Breast epithelium (tissue), 4 donors: ENCODE data around the gene GNA12. TPM values are rescaled to one million over a fixed set of nuclear protein-coding genes. Genes with fewer than 3 reads are reported as not detected.
A peak's percentile ranks its signal among the peaks of the same experiment; 100 is the strongest.

Experiments
- DNase-seq, 2 donors: peaks; one replicate each; pipeline ENCODE4 v3.0.0-alpha.2; 2019; ENCODE audit warnings: low spot score in 2 of 2
- H3K27ac ChIP-seq, 2 donors: fragments of 200-600 bp; sonication (generic) in 1 of 2; one replicate each; pipeline ENCODE4 v1.5.1; 2016 to 2019; ENCODE audit warnings: mild to moderate bottlenecking in 1 of 2
- H3K27me3 ChIP-seq, 2 donors: fragments of 200-600 bp; sonication (generic) in 1 of 2; one replicate each; pipeline versions ENCODE4 v1.5.1 to v1.6.0; 2017 to 2019; ENCODE audit warnings: control low read depth in 1 of 2, mild to moderate bottlenecking in 1 of 2
- H3K36me3 ChIP-seq: fragments of 200-600 bp; one replicate; pipeline ENCODE4 v1.5.1; 2019
- H3K4me1 ChIP-seq, 2 donors: fragments of 200-600 bp; sonication (generic); one replicate each; pipeline ENCODE4 v1.5.1; 2016 to 2019; ENCODE audit warnings: control low read depth in 1 of 2
- H3K4me3 ChIP-seq, 3 donors: fragments of 200-600 bp; sonication (generic); 1 replicate in 2 of 3; 2 replicates in 1 of 3; pipeline ENCODE4 v1.5.1; 2016 to 2019; ENCODE audit warnings: mild to moderate bottlenecking in 3 of 3, moderate library complexity in 2 of 3
- H3K9me3 ChIP-seq, 2 donors: fragments of 200-600 bp; sonication (generic) in 1 of 2; one replicate each; pipeline ENCODE4 v1.5.1; 2016 to 2019; ENCODE audit warnings: control low read depth in 1 of 2
- POLR2A ChIP-seq: fragments of 450-650 bp; IDR thresholded peaks from one replicate; pipeline ENCODE4 v1.6.1; 2016; ENCODE audit warnings: antibody characterized with exemption, mild to moderate bottlenecking, moderate library complexity
- POLR2AphosphoS5 ChIP-seq, 3 donors: sonication (generic); formaldehyde crosslinking; IDR thresholded peaks; one replicate each; pipeline ENCODE4 v1.6.1; 2017; ENCODE audit warnings: antibody characterized with exemption in 3 of 3
- intact Hi-C: fragments of 100-400 bp; cut with DNase I; formaldehyde crosslinking; loops from one replicate; pipeline ENCODE4 v1.15.1; 2023; ENCODE audit warnings: low total_unique reads
- total RNA-seq, 3 donors: library from RNA; depleted of rRNA; stranded (reverse); fragments of >200 nt; gene quantifications; one replicate each; pipeline ENCODE4 v1.1.0, GENCODE V29; 2016
- TF ChIP-seq, protein P1 (sequence below), 3 donors: fragments of 450-650 bp; IDR thresholded peaks; one replicate each; pipeline ENCODE4 v1.5.1; 2016 to 2017; ENCODE audit warnings: antibody characterized with exemption in 3 of 3, mild to moderate bottlenecking in 3 of 3, moderate library complexity in 3 of 3

GNA12 gene
- total RNA-seq, 3 donors from 2014 or later = 11.3 to 31.4 (median 24.9) TPM

- Histone ChIP-seq H3K36me3 (no peaks in the 10 kb centered on the region), H3K4me1 (no peaks in the 10 kb centered on the region), H3K4me3 (no peak overlapping the region), H3K27ac (no peak overlapping the region), H3K9me3 (no peaks in the 10 kb centered on the region), H3K27me3 (no peaks in the 10 kb centered on the region)
- TF ChIP-seq POLR2AphosphoS5 (IDR thresholded peaks at IDR 0.05) (no peak), POLR2A (no peak)
- TF ChIP-seq, protein P1, sequence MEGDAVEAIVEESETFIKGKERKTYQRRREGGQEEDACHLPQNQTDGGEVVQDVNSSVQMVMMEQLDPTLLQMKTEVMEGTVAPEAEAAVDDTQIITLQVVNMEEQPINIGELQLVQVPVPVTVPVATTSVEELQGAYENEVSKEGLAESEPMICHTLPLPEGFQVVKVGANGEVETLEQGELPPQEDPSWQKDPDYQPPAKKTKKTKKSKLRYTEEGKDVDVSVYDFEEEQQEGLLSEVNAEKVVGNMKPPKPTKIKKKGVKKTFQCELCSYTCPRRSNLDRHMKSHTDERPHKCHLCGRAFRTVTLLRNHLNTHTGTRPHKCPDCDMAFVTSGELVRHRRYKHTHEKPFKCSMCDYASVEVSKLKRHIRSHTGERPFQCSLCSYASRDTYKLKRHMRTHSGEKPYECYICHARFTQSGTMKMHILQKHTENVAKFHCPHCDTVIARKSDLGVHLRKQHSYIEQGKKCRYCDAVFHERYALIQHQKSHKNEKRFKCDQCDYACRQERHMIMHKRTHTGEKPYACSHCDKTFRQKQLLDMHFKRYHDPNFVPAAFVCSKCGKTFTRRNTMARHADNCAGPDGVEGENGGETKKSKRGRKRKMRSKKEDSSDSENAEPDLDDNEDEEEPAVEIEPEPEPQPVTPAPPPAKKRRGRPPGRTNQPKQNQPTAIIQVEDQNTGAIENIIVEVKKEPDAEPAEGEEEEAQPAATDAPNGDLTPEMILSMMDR (IDR thresholded peaks at IDR 0.05) = no peak
- intact Hi-C loops = no loop called here
- no peak for DNase-seq
Measured at GRCh38 chr7:2782565-2782964, 61.5 kb downstream of the GNA12 start.

DNA sequence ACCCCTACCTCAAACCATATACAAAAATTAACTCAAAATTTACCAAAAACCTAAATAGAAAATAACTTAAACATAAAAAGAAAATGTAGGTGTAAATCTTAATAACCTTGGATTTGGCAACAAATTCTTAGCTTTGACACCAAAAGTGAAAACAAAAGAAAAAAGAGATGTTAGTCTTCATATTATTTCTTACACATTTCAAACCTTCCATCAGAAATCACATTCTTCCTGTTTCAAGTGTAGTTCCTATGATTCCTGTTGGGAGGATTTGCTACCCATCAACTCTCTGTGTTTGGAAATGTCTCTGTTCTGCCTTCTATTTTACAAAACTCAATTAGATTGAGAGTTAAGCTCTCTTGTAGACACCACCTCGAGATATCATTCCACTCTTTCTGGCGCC, 62.0 kb downstream of the GNA12 start:
- Histone ChIP-seq H3K36me3 (no peaks in the 10 kb centered on the region), H3K27me3 (no peaks in the 10 kb centered on the region), H3K4me1 (no peaks in the 10 kb centered on the region), H3K27ac (no peak overlapping the region), H3K4me3 (no peak overlapping the region), H3K9me3 (no peaks in the 10 kb centered on the region)
- TF ChIP-seq, protein P1 (IDR thresholded peaks at IDR 0.05) = no peak
- TF ChIP-seq POLR2AphosphoS5 (IDR thresholded peaks at IDR 0.05) = no peak
- no peak for TF ChIP-seq POLR2A
- intact Hi-C loops = no loop called here
- DNase-seq = no peak

GRCh38 chr7:2781636-2782035, 62.5 kb downstream of the GNA12 start:
- intact Hi-C loops = loop anchor here (1.0 kb wide), 1 partner anchor 21 kb away; no protein-coding TSS in a partner anchor
- H3K4me1 ChIP-seq = no peaks in the 10 kb centered on the region
- no peak for DNase-seq

GRCh38 chr7:2779051-2779450, 65.1 kb downstream of the GNA12 start:
- no peaks in the 10 kb centered on the region for H3K27me3 ChIP-seq
- no peaks in the 10 kb centered on the region for H3K4me1 ChIP-seq
- DNase-seq = no peak
- H3K27ac ChIP-seq = no peak overlapping the region
- TF ChIP-seq POLR2AphosphoS5 (IDR thresholded peaks at IDR 0.05) (no peak), POLR2A (no peak)
- TF ChIP-seq, protein P1 (IDR thresholded peaks at IDR 0.05) = no peak
- no peaks in the 10 kb centered on the region for H3K9me3 ChIP-seq
- H3K36me3 ChIP-seq = no peaks in the 10 kb centered on the region
- intact Hi-C loops = no loop called here
- H3K4me3 ChIP-seq = no peak overlapping the region

More at GRCh38 chr7:2781636-2782035, 62.5 kb downstream of the GNA12 start:
- Histone ChIP-seq H3K9me3 (no peaks in the 10 kb centered on the region), H3K36me3 (no peaks in the 10 kb centered on the region), H3K27me3 (no peaks in the 10 kb centered on the region), H3K4me3 (no peak overlapping the region), H3K27ac (no peak overlapping the region)
- TF ChIP-seq, protein P1 (IDR thresholded peaks at IDR 0.05) = no peak
- no peak for TF ChIP-seq POLR2AphosphoS5 (IDR thresholded peaks at IDR 0.05)
- no peak for TF ChIP-seq POLR2A

GRCh38 chr7:2777898-2778535, 66.1 kb downstream of the GNA12 start:
- Histone ChIP-seq H3K9me3 (no peaks in the 10 kb centered on the region), H3K27ac (peak overlapping the region; percentile 23 to 67), H3K27me3 (no peaks in the 10 kb centered on the region), H3K4me3 (no peak overlapping the region), H3K36me3 (no peaks in the 10 kb centered on the region), H3K4me1 (no peaks in the 10 kb centered on the region)
- intact Hi-C loops = no loop called here
- no peak for DNase-seq
- no peak for TF ChIP-seq POLR2A
- no peak for TF ChIP-seq POLR2AphosphoS5 (IDR thresholded peaks at IDR 0.05)
- TF ChIP-seq, protein P1 (IDR thresholded peaks at IDR 0.05) = no peak
